CD14-positive monocyte (primary cell): ENCODE results near the gene CSMD2. TPM values are rescaled to one million over a fixed set of nuclear protein-coding genes. Genes with fewer than 3 reads are reported as not detected.

Experiments
- DNase-seq, 3 donors: peaks; one replicate each; pipeline ENCODE4 v3.0.0-alpha.2; 2011 to 2022
- H2AFZ ChIP-seq: 2 replicates; pipeline ENCODE4 v1.6.0; 2012; ENCODE audit warnings: mild to moderate bottlenecking, low read depth, low read length, inconsistent platforms; ENCODE audit not compliant: insufficient read depth, poor library complexity, severe bottlenecking
- H3K27ac ChIP-seq, 2 donors: 1 replicate in 1 of 2; 2 replicates in 1 of 2; pipeline ENCODE4 v1.5.1; 2012 to 2013; ENCODE audit warnings: low read length in 2 of 2, control low read depth in 1 of 2, inconsistent platforms in 1 of 2, low read depth in 1 of 2, mild to moderate bottlenecking in 1 of 2
- H3K27me3 ChIP-seq, 2 donors: one replicate each; pipeline versions ENCODE4 v1.6.0 to v1.6.1; 2011 to 2013; ENCODE audit warnings: low read length in 2 of 2; ENCODE audit not compliant: control insufficient read depth in 2 of 2, insufficient read depth in 2 of 2
- H3K36me3 ChIP-seq, 2 donors: replicated peaks in 1 of 2; 1 replicate in 1 of 2; 2 replicates in 1 of 2; pipeline versions ENCODE4 v1.5.1 to v1.6.1; 2012 to 2013; ENCODE audit warnings: low read length in 2 of 2, control low read depth in 1 of 2, inconsistent platforms in 1 of 2, mild to moderate bottlenecking in 1 of 2; ENCODE audit not compliant: insufficient read depth in 2 of 2, control insufficient read depth in 1 of 2
- H3K4me1 ChIP-seq, 2 donors: 1 replicate in 1 of 2; 2 replicates in 1 of 2; pipeline versions ENCODE4 v1.5.1 to v1.6.1; 2012 to 2013; ENCODE audit warnings: low read length in 2 of 2, control low read depth in 1 of 2, inconsistent platforms in 1 of 2, mild to moderate bottlenecking in 1 of 2, moderate library complexity in 1 of 2; ENCODE audit not compliant: insufficient read depth in 2 of 2, control insufficient read depth in 1 of 2
- H3K4me2 ChIP-seq: replicated peaks from 2 replicates; pipeline ENCODE3; 2012; ENCODE audit warnings: low read length, moderate library complexity, mild to moderate bottlenecking; ENCODE audit not compliant: poor library complexity, severe bottlenecking; ENCODE audit errors: extremely low read depth
- H3K4me3 ChIP-seq, 3 experiments: fragments of 200-600 bp in 1 of 3; sonication (generic) in 1 of 3; replicated peaks in 1 of 3; 1 replicate in 2 of 3; 2 replicates in 1 of 3; pipeline ENCODE4 v1.5.1; 2011 to 2013; ENCODE audit warnings: low read length in 3 of 3, mild to moderate bottlenecking in 3 of 3, control low read depth in 2 of 3, low read depth in 2 of 3, inconsistent platforms in 1 of 3, moderate library complexity in 1 of 3
- H3K79me2 ChIP-seq: 2 replicates; pipeline ENCODE4 v1.6.0; 2012; ENCODE audit warnings: mild to moderate bottlenecking, control low read depth, inconsistent platforms, low read length, moderate library complexity; ENCODE audit not compliant: insufficient read depth
- H3K9ac ChIP-seq: 2 replicates; pipeline ENCODE4 v1.6.0; 2017; ENCODE audit warnings: low read length, mild to moderate bottlenecking; ENCODE audit not compliant: insufficient read depth, poor library complexity, severe bottlenecking
- H3K9me3 ChIP-seq, 2 donors: replicated peaks in 1 of 2; 1 replicate in 1 of 2; 2 replicates in 1 of 2; pipeline versions ENCODE4 v1.5.1 to v1.6.1; 2012 to 2013; ENCODE audit warnings: low read length in 2 of 2, control low read depth in 1 of 2; ENCODE audit not compliant: control insufficient read depth in 1 of 2, insufficient read depth in 1 of 2
- H4K20me1 ChIP-seq: 2 replicates; pipeline ENCODE4 v1.6.0; 2012; ENCODE audit warnings: mild to moderate bottlenecking, low read length, control low read depth, moderate library complexity; ENCODE audit not compliant: insufficient read depth
- H3K27ac Mint-ChIP-seq, 7 donors: one replicate each; pipeline ENCODE4 v1.8.0; 2020; ENCODE audit warnings: mild to moderate bottlenecking in 7 of 7, mixed read lengths in 7 of 7, moderate library complexity in 6 of 7, inconsistent platforms in 2 of 7
- H3K27me3 Mint-ChIP-seq, 3 donors: one replicate each; pipeline ENCODE4 v1.8.0; 2021 to 2022; ENCODE audit warnings: low read depth in 3 of 3, mild to moderate bottlenecking in 3 of 3, mixed read lengths in 3 of 3, moderate library complexity in 3 of 3, inconsistent platforms in 1 of 3
- H3K36me3 Mint-ChIP-seq, 2 donors: one replicate each; pipeline ENCODE4 v1.8.0; 2020; ENCODE audit warnings: mixed read lengths in 2 of 2, inconsistent platforms in 1 of 2, mild to moderate bottlenecking in 1 of 2
- H3K4me1 Mint-ChIP-seq: one replicate; pipeline ENCODE4 v1.8.0; 2020; ENCODE audit warnings: mild to moderate bottlenecking, mixed read lengths
- H3K4me3 Mint-ChIP-seq, 2 donors: one replicate each; pipeline ENCODE4 v1.8.0; 2020; ENCODE audit warnings: mild to moderate bottlenecking in 2 of 2, mixed read lengths in 2 of 2, moderate library complexity in 1 of 2
- H3K9me3 Mint-ChIP-seq, 7 donors: one replicate each; pipeline ENCODE4 v1.8.0; 2020 to 2022; ENCODE audit warnings: mixed read lengths in 7 of 7, mild to moderate bottlenecking in 6 of 7, moderate library complexity in 6 of 7, inconsistent platforms in 2 of 7
- CTCF ChIP-seq: fragments of 200-600 bp; IDR thresholded peaks from one replicate; pipeline ENCODE4 v1.8.0; 2022; ENCODE audit warnings: antibody characterized with exemption, mild to moderate bottlenecking
- WGBS: methylation state at CpG from one replicate; pipeline ENCODE4 v1.1.5; 2013; ENCODE audit warnings: missing lambda C conversion rate; ENCODE audit not compliant: insufficient coverage; 5-methylcytosine and 5-hydroxymethylcytosine counted together
- intact Hi-C, 2 donors: fragments of 100-400 bp; cut with micrococcal nuclease; formaldehyde crosslinking; loops; one replicate each; pipeline versions ENCODE4 v1.15.0 to v1.15.1; 2023
- polyA plus RNA-seq, 3 donors: library from polyadenylated mRNA; depleted of rRNA in 1 of 3; unstranded in 2 of 3; stranded (reverse) in 1 of 3; fragments of 300-500 nt in 2 of 3; fragments of >200 nt in 1 of 3; fragmentation: Illumina TruSeq in 2 of 3; gene quantifications; 1 replicate in 2 of 3; 2 replicates in 1 of 3; pipeline ENCODE4 v1.2.3, GENCODE V29; 2012 to 2021

The CSMD2 gene
- polyA plus RNA-seq, 3 donors = 0.04 TPM; not detected in 2

GRCh38 chr1:34144766-34145165, 20.3 kb downstream of the CSMD2 start:
- TF ChIP-seq CTCF = no peak
- no peaks in the 10 kb centered on the region for H3K9me3 ChIP-seq
- no peak overlapping the region for H3K9ac ChIP-seq
- peaks cover 0 to 3% of the 10 kb centered on the region in 2 donors for H3K4me1 ChIP-seq
- Mint-ChIP-seq H3K4me1 (peaks cover 6% of the 10 kb centered on the region), H3K36me3 (no peaks in the 10 kb centered on the region), H3K9me3 (peaks cover 0 to 5% (median 0%) of the 10 kb centered on the region in 7 donors), H3K4me3 (no peak overlapping the region), H3K27me3 (peaks cover 2 to 5% (median 2%) of the 10 kb centered on the region in 3 donors), H3K27ac (no peak overlapping the region)
- no peaks in the 10 kb centered on the region for H3K36me3 ChIP-seq
- H3K79me2 ChIP-seq = no peaks in the 10 kb centered on the region
- H3K4me3 ChIP-seq = no peak overlapping the region
- no peak for DNase-seq
- intact Hi-C loops = no loop called here
- 98% methylated on average over 5 of the region's 6 CpGs for WGBS
- no peak overlapping the region for H3K4me2 ChIP-seq
- H4K20me1 ChIP-seq = no peaks in the 10 kb centered on the region
- no peaks in the 10 kb centered on the region for H3K27me3 ChIP-seq
- no peak overlapping the region for H2AFZ ChIP-seq
- H3K27ac ChIP-seq = no peak overlapping the region

GRCh38 chr1:34143975-34144374, 21.1 kb downstream of the CSMD2 start:
- Histone ChIP-seq H3K27ac (no peak overlapping the region), H2AFZ (no peak overlapping the region), H3K4me2 (no peak overlapping the region), H3K4me3 (no peak overlapping the region), H3K9ac (no peak overlapping the region), H3K27me3 (no peaks in the 10 kb centered on the region), H3K4me1 (peaks cover 0 to 3% of the 10 kb centered on the region in 2 donors), H3K36me3 (no peaks in the 10 kb centered on the region), H3K79me2 (no peaks in the 10 kb centered on the region), H4K20me1 (no peaks in the 10 kb centered on the region), H3K9me3 (no peaks in the 10 kb centered on the region)
- TF ChIP-seq CTCF = no peak
- WGBS = no CpG with 5 or more reads among the region's 2 CpGs
- Mint-ChIP-seq H3K4me3 (no peak overlapping the region), H3K36me3 (no peaks in the 10 kb centered on the region), H3K27me3 (peaks cover 3 to 5% (median 3%) of the 10 kb centered on the region in 3 donors), H3K27ac (no peak overlapping the region), H3K4me1 (peaks cover 6% of the 10 kb centered on the region), H3K9me3 (peaks cover 0 to 5% (median 0%) of the 10 kb centered on the region in 7 donors)
- intact Hi-C loops = no loop called here
- no peak for DNase-seq
